WERI-Rb-1 (cell line): ENCODE measurements around the gene FCHSD2.
"Not testable (repeated sequence)": the region's sequence is repeated elsewhere in the genome, so short reads cannot be mapped to it uniquely, and the experiment has no call there.

Source experiments
- DNase-seq: peaks from one replicate; pipeline ENCODE4 v3.0.0-alpha.2; 2020
- H3K27ac ChIP-seq: fragments of 250-450 bp; sonication (Bioruptor Pico); 2 replicates; pipeline ENCODE4 v1.5.1; 2020; ENCODE audit warnings: mild to moderate bottlenecking, moderate library complexity
- H3K27me3 ChIP-seq: fragments of 250-450 bp; sonication (Bioruptor Pico); 2 replicates; pipeline ENCODE4 v1.5.1; 2021; ENCODE audit warnings: mild to moderate bottlenecking, low read depth, moderate library complexity; ENCODE audit not compliant: insufficient read depth, severe bottlenecking
- H3K36me3 ChIP-seq: fragments of 250-450 bp; sonication (Bioruptor Pico); 2 replicates; pipeline ENCODE4 v1.5.1; 2020; ENCODE audit warnings: mild to moderate bottlenecking, moderate library complexity
- H3K4me3 ChIP-seq: 2 replicates; pipeline ENCODE4 v1.5.1; 2011; ENCODE audit warnings: low read depth, mild to moderate bottlenecking, control low read depth, low read length
- H3K9me3 ChIP-seq: fragments of 250-450 bp; sonication (Bioruptor Pico); 2 replicates; pipeline ENCODE4 v1.5.1; 2021; ENCODE audit warnings: mild to moderate bottlenecking, moderate library complexity; ENCODE audit not compliant: severe bottlenecking
- CTCF ChIP-seq: IDR thresholded peaks from 2 replicates; pipeline ENCODE4 v1.5.1; 2011; ENCODE audit warnings: low read depth, mild to moderate bottlenecking, control low read depth, inconsistent platforms, low read length

The FCHSD2 gene

GRCh38 chr11:73139476-73140198 is 2.5 kb downstream of the FCHSD2 start:
- peaks cover 22% of the 10 kb centered on the region for H3K36me3 ChIP-seq

GRCh38 chr11:73137944-73138274 is 4.2 kb downstream of the FCHSD2 start:
- TF ChIP-seq CTCF, result no peak
- Histone ChIP-seq H3K36me3 (peaks cover 25% of the 10 kb centered on the region), H3K4me3 (no peak overlapping the region)

More at GRCh38 chr11:73139476-73140198, 2.5 kb downstream of the FCHSD2 start:
- no peak for TF ChIP-seq CTCF
- Histone ChIP-seq H3K9me3 (no peaks in the 10 kb centered on the region), H3K27me3 (no peaks in the 10 kb centered on the region), H3K4me3 (peak overlapping the region; percentile 86; the same call in 1 of the 2 replicates), H3K27ac (peak overlapping the region; percentile 94; the same call in 1 of the 2 replicates)
- no peak for DNase-seq

GRCh38 chr11:73137262-73137943 is 4.7 kb downstream of the FCHSD2 start:
- H3K9me3 ChIP-seq, result no peaks in the 10 kb centered on the region
- TF ChIP-seq CTCF, result no peak
- no peaks in the 10 kb centered on the region for H3K27me3 ChIP-seq
- H3K4me3 ChIP-seq, result no peak overlapping the region
- no peak for DNase-seq
- peaks cover 25% of the 10 kb centered on the region for H3K36me3 ChIP-seq
- no peak overlapping the region for H3K27ac ChIP-seq

More at GRCh38 chr11:73137944-73138274, 4.2 kb downstream of the FCHSD2 start:
- no peak overlapping the region for H3K27ac ChIP-seq
- no peaks in the 10 kb centered on the region for H3K9me3 ChIP-seq
- no peaks in the 10 kb centered on the region for H3K27me3 ChIP-seq
- DNase-seq, result no peak

GRCh38 chr11:73136722-73137121 is 5.4 kb downstream of the FCHSD2 start:
- DNase-seq, H3K4me3 ChIP-seq, H3K9me3 ChIP-seq, H3K27me3 ChIP-seq, H3K27ac ChIP-seq: not testable (repeated sequence)
- peaks cover 25% of the 10 kb centered on the region for H3K36me3 ChIP-seq

- no peak for TF ChIP-seq CTCF
- peaks cover 25% of the 10 kb centered on the region for H3K36me3 ChIP-seq
- DNase-seq, result no peak
- no peak overlapping the region for H3K4me3 ChIP-seq
- H3K27me3 ChIP-seq, result no peaks in the 10 kb centered on the region
- no peaks in the 10 kb centered on the region for H3K9me3 ChIP-seq
- no peak overlapping the region for H3K27ac ChIP-seq
Measured at GRCh38 chr11:73135346-73136284, 6.5 kb downstream of the FCHSD2 start.

GRCh38 chr11:73132349-73132748 is 9.8 kb downstream of the FCHSD2 start:
- not testable (repeated sequence) for DNase-seq, H3K9me3 ChIP-seq, H3K27me3 ChIP-seq, H3K27ac ChIP-seq, H3K4me3 ChIP-seq
- H3K36me3 ChIP-seq, result peaks cover 16% of the 10 kb centered on the region
